Stimulated activated naive B cell treated with anti-CD40 and anti-IgM and Interleukin-4, amounts not matched to agents 10 μg/mL and 1 μg/mL and 100 μg/mL, for 72 hours (primary cell): ENCODE measurements around the gene CYP46A1.
"Not testable (repeated sequence)": the region's sequence is repeated elsewhere in the genome, so short reads cannot be mapped to it uniquely, and the experiment has no call there.

ENCODE experiments used
- ATAC-seq, 2 donors: fragments of 150-1000 bp; cut with Tn5 transposase; replicated peaks; 2 replicates each; pipeline ENCODE4 v1.10.0; 2021; ENCODE audit warnings: moderate library complexity in 1 of 2
- DNase-seq: peaks from one replicate; pipeline ENCODE4 v3.0.0; 2021
- H3K27ac Mint-ChIP-seq: one replicate; pipeline ENCODE4 v1.8.0; 2022; ENCODE audit warnings: mild to moderate bottlenecking, mixed read lengths
- H3K27me3 Mint-ChIP-seq, 2 donors: one replicate each; pipeline ENCODE4 v1.8.0; 2022; ENCODE audit warnings: mixed read lengths in 2 of 2
- H3K36me3 Mint-ChIP-seq, 2 donors: one replicate each; pipeline ENCODE4 v1.8.0; 2022; ENCODE audit warnings: mixed read lengths in 2 of 2, mild to moderate bottlenecking in 1 of 2
- H3K4me1 Mint-ChIP-seq, 2 donors: one replicate each; pipeline ENCODE4 v1.8.0; 2022; ENCODE audit warnings: mixed read lengths in 2 of 2, mild to moderate bottlenecking in 1 of 2
- H3K4me3 Mint-ChIP-seq, 2 donors: one replicate each; pipeline ENCODE4 v1.8.0; 2022; ENCODE audit warnings: mild to moderate bottlenecking in 2 of 2, mixed read lengths in 2 of 2, moderate library complexity in 1 of 2
- H3K9me3 Mint-ChIP-seq, 2 donors: one replicate each; pipeline ENCODE4 v1.8.0; 2022; ENCODE audit warnings: mixed read lengths in 2 of 2, mild to moderate bottlenecking in 1 of 2

The CYP46A1 gene

GRCh38 chr14:99649643-99650042 is 34.5 kb upstream of the CYP46A1 start:
- no peak overlapping the region for H3K4me3 Mint-ChIP-seq
- no peaks in the 10 kb centered on the region for H3K9me3 Mint-ChIP-seq
- ATAC-seq = no peak
- peaks cover 61 to 71% of the 10 kb centered on the region in 2 donors for H3K27me3 Mint-ChIP-seq
- no peaks in the 10 kb centered on the region for H3K36me3 Mint-ChIP-seq
- H3K27ac Mint-ChIP-seq = no peak overlapping the region
- DNase-seq = no peak
- H3K4me1 Mint-ChIP-seq = peaks cover 0 to 7% of the 10 kb centered on the region in 2 donors

DNA sequence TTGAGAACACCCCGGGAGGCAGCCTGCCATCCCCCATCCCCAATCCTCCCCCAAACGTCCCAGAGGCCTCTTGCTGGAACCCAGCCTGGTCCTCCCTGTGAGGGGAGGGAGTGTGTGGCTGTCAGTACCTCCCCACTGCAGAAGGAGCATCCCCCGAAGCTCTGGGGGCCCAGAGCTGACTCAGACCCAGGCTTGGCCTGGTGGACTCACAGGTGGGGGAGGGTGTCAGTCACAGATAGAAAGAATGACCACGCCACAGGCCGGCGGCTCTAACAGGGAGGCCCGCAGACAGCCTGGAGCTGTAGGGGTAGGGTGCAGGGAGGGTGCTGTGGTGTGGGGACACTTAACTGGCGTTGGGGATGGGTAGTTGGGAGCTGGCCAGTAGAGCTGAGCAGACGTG is 33.9 kb upstream of the CYP46A1 start:
- no peak overlapping the region for H3K4me3 Mint-ChIP-seq
- H3K36me3 Mint-ChIP-seq = no peaks in the 10 kb centered on the region
- H3K27me3 Mint-ChIP-seq = peaks cover 64 to 73% of the 10 kb centered on the region in 2 donors
- no peaks in the 10 kb centered on the region for H3K9me3 Mint-ChIP-seq
- H3K27ac Mint-ChIP-seq = no peak overlapping the region
- no peak for ATAC-seq
- DNase-seq = no peak
- peaks cover 0 to 7% of the 10 kb centered on the region in 2 donors for H3K4me1 Mint-ChIP-seq

DNA sequence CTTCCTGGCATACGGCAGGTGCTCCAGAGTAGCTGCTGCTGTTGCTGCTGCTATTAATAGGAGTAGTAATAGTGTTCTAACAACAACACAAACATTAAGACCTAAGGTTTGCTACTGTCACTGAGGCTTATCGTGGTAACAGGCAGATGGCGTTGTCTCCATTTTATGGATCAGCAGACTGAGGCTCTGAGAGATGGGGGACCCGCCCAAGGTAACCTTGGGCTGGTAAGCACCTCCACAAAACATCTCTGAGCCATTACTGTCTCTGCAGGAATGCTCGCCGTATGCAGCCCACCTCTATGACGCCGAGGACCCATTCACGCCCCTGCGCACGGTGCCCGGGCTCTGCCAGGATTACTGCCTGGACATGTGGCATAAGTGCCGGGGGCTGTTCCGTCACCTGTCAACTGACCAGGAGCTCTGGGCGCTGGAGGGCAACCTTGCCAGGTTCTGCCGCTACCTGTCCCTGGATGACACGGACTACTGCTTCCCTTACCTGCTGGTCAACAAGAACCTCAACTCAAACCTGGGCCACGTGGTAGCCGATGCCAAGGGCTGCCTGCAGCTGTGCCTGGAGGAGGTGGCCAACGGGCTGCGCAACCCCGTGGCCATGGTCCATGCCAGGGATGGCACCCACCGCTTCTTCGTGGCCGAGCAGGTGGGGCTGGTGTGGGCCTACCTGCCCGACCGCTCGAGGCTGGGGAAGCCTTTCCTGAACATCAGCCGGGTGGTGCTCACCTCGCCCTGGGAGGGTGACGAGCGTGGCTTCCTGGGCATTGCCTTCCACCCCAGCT is 31.9 kb upstream of the CYP46A1 start:
- Mint-ChIP-seq H3K36me3 (no peaks in the 10 kb centered on the region), H3K4me1 (no peaks in the 10 kb centered on the region), H3K4me3 (no peak overlapping the region), H3K9me3 (no peaks in the 10 kb centered on the region), H3K27ac (no peak overlapping the region), H3K27me3 (peaks cover 56 to 69% of the 10 kb centered on the region in 2 donors)
- ATAC-seq (no peak), DNase-seq (no peak)

- H3K27ac Mint-ChIP-seq = no peak overlapping the region
- no peaks in the 10 kb centered on the region for H3K9me3 Mint-ChIP-seq
- no peaks in the 10 kb centered on the region for H3K36me3 Mint-ChIP-seq
- H3K27me3 Mint-ChIP-seq = peaks cover 54 to 69% of the 10 kb centered on the region in 2 donors
- ATAC-seq = no peak
- H3K4me3 Mint-ChIP-seq = no peak overlapping the region
- DNase-seq = no peak
- peaks cover 0 to 3% of the 10 kb centered on the region in 2 donors for H3K4me1 Mint-ChIP-seq
Measured at GRCh38 chr14:99654235-99654985, 29.7 kb upstream of the CYP46A1 start.

- Mint-ChIP-seq H3K27me3 (peaks cover 54 to 67% of the 10 kb centered on the region in 2 donors), H3K36me3 (no peaks in the 10 kb centered on the region)
- no peak for DNase-seq
Measured at GRCh38 chr14:99655521-99655920, 28.6 kb upstream of the CYP46A1 start.

DNA sequence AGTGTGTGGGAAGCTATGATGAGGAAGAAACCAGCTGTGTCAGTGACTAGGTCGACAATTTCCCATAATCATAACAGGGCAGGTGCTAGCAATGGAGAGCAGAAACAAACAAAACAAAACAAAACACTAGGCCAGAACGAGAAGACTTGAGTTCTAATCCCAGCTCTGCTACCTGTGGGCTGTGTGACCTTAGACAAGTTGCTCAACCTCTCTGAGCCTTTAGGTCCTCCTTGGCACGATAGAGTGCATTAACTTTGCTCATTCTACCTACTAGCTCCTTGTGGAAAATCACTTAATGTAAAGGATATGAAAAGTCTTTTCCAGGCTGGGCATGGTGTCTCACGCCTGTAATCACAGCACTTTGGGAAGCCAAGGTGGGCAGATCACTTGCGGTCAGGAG is 27.9 kb upstream of the CYP46A1 start:
- no peak overlapping the region for H3K27ac Mint-ChIP-seq
- H3K9me3 Mint-ChIP-seq = no peaks in the 10 kb centered on the region
- DNase-seq (no peak), ATAC-seq (no peak)
- H3K36me3 Mint-ChIP-seq = no peaks in the 10 kb centered on the region
- H3K4me1 Mint-ChIP-seq = peaks cover 6% of the 10 kb centered on the region in 2 donors
- no peak overlapping the region for H3K4me3 Mint-ChIP-seq
- peaks cover 50 to 67% of the 10 kb centered on the region in 2 donors for H3K27me3 Mint-ChIP-seq

More at GRCh38 chr14:99655521-99655920, 28.6 kb upstream of the CYP46A1 start:
- Mint-ChIP-seq H3K9me3 (no peaks in the 10 kb centered on the region), H3K4me1 (peaks cover 6% of the 10 kb centered on the region in 2 donors), H3K27ac (no peak overlapping the region), H3K4me3 (no peak overlapping the region)
- no peak for ATAC-seq

- Mint-ChIP-seq H3K27ac (no peak overlapping the region), H3K4me1 (peaks cover 6% of the 10 kb centered on the region in 2 donors), H3K27me3 (peaks cover 51 to 75% of the 10 kb centered on the region in 2 donors)
Measured at GRCh38 chr14:99657645-99658155, 26.4 kb upstream of the CYP46A1 start.

DNA sequence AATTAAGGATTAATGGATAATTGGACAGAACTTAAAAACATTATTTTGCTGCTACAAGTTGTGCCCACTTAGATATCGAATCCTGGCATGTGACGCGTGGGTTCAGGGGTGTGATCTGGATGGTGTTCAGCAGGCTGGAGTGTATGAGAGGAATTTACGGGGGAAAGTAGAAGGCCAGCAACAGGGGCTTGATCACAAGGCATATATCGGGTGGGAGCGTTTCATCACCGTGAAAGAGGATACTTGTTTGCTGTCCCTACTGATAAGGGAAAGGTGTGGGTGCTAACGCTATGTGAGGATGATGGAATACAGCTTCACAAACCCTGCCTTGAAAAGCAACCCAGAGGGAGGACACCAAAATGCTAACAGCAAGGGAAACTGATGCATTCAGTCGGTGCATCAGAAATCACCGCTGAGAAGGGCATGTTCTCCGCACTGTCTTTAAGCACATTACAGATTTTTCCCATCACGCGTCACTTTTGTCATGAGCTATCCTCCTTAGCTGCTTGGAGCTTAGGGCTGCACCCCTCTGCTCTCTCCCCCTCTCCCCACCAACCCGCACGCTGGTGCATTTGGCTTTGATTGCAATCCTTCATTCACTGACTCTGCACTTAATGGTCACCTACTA is 25.8 kb upstream of the CYP46A1 start:
- H3K4me3 Mint-ChIP-seq = no peak overlapping the region
- no peak for DNase-seq
- no peak for ATAC-seq
- H3K36me3 Mint-ChIP-seq = no peaks in the 10 kb centered on the region
- peaks cover 55 to 80% of the 10 kb centered on the region in 2 donors for H3K27me3 Mint-ChIP-seq
- H3K4me1 Mint-ChIP-seq = peaks cover 6% of the 10 kb centered on the region in 2 donors
- H3K27ac Mint-ChIP-seq = no peak overlapping the region
- H3K9me3 Mint-ChIP-seq = no peaks in the 10 kb centered on the region

More at GRCh38 chr14:99657645-99658155, 26.4 kb upstream of the CYP46A1 start:
- H3K4me3 Mint-ChIP-seq = no peak overlapping the region
- DNase-seq (no peak), ATAC-seq (no peak)
- H3K36me3 Mint-ChIP-seq = no peaks in the 10 kb centered on the region
- H3K9me3 Mint-ChIP-seq = no peaks in the 10 kb centered on the region

- Mint-ChIP-seq H3K9me3 (no peaks in the 10 kb centered on the region), H3K27ac (no peak overlapping the region), H3K4me3 (no peak overlapping the region), H3K27me3 (peaks cover 50 to 78% of the 10 kb centered on the region in 2 donors), H3K4me1 (peaks cover 6% of the 10 kb centered on the region in 2 donors), H3K36me3 (no peaks in the 10 kb centered on the region)
- DNase-seq (no peak), ATAC-seq (no peak)
Measured at GRCh38 chr14:99659333-99659741, 24.8 kb upstream of the CYP46A1 start.

- Mint-ChIP-seq H3K4me3 (no peak overlapping the region), H3K36me3 (no peaks in the 10 kb centered on the region), H3K9me3 (no peaks in the 10 kb centered on the region), H3K4me1 (peaks cover 8 to 10% of the 10 kb centered on the region in 2 donors), H3K27ac (no peak overlapping the region), H3K27me3 (peaks cover 44 to 73% of the 10 kb centered on the region in 2 donors)
- DNase-seq (no peak), ATAC-seq (no peak)
Measured at GRCh38 chr14:99660006-99660566, 24.0 kb upstream of the CYP46A1 start.

DNA sequence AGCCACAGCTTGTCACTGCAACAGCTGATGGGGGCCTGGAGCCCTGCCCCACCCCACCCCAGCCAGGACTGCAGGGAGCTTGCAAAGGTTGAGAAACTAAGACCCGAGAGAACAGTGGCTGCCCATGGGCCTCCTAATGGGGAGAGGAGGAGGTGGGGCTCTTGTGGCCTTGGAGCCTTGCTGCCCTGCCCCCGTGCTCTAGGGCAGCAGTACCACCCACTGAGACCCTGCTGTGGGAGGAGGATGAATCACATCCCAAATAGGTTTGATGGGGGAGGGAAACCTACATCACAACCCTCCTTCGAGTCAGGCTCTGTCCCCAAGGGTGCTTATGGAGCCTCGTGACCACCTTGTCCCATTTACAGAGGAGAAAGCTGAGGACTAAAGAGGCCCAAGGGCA is 23.3 kb upstream of the CYP46A1 start:
- no peaks in the 10 kb centered on the region for H3K36me3 Mint-ChIP-seq
- no peak overlapping the region for H3K27ac Mint-ChIP-seq
- no peak overlapping the region for H3K4me3 Mint-ChIP-seq
- ATAC-seq (no peak), DNase-seq (no peak)
- peaks cover 40 to 66% of the 10 kb centered on the region in 2 donors for H3K27me3 Mint-ChIP-seq
- H3K9me3 Mint-ChIP-seq = no peaks in the 10 kb centered on the region
- H3K4me1 Mint-ChIP-seq = peaks cover 8 to 10% of the 10 kb centered on the region in 2 donors

GRCh38 chr14:99661206-99661605 is 22.9 kb upstream of the CYP46A1 start:
- Mint-ChIP-seq H3K27me3 (peaks cover 36 to 62% of the 10 kb centered on the region in 2 donors), H3K4me1 (peaks cover 8 to 10% of the 10 kb centered on the region in 2 donors)
- H3K27ac Mint-ChIP-seq, ATAC-seq, H3K9me3 Mint-ChIP-seq, DNase-seq, H3K4me3 Mint-ChIP-seq, H3K36me3 Mint-ChIP-seq: not testable (repeated sequence)

DNA sequence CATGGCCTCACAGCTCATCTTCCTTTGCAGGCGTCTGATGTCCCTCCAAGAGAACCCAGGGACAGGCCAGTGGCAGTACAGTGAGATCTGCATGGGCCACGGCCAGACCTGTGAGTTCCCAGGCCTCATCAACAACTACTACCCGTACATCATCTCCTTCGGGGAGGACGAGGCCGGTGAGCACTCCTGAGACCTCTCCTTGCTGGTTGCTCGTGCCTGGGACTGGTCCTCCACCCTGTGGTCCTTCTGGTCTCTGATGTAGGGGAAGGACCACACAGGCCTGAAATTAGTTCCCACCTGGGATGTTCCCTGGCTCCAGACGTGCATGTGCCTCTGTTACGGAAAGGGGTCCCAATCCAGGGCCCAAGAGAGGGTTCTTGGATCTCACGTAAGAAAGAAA is 21.3 kb upstream of the CYP46A1 start:
- Mint-ChIP-seq H3K27me3 (peaks cover 31 to 59% of the 10 kb centered on the region in 2 donors), H3K4me3 (no peak overlapping the region), H3K36me3 (no peaks in the 10 kb centered on the region), H3K9me3 (no peaks in the 10 kb centered on the region), H3K27ac (no peak overlapping the region), H3K4me1 (peaks cover 5 to 17% of the 10 kb centered on the region in 2 donors)
- ATAC-seq = no peak
- no peak for DNase-seq
